HG02678 (cell line): ENCODE measurements around the gene ACIN1.

Source experiments
- ATAC-seq: cut with Tn5 transposase; IDR thresholded peaks from one replicate; pipeline ENCODE4 v1.9.1; 2021; ENCODE audit warnings: mild to moderate bottlenecking, moderate library complexity; ENCODE audit not compliant: unreplicated experiment

Gene ACIN1

DNA sequence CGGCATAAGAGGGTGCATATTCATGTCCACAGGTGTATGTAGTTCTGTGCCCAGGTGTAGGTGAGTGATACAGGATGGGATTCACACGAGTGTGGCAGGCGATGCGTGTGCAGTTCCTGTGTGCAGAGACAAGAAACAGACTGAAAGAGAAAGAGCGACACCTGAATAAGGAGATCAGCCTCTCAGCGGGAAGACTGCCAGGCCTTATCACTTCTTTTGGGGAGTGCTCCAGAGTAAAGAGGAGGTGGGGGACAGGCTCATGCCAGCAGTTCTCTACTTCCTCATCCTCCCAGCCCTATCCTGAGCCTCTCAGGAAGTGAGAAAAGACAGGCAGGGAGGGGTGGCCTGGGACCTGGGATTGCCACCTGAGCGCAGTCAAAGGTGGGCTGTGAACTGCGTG lies 50.1 kb downstream of the ACIN1 start:
- no peak for ATAC-seq

DNA sequence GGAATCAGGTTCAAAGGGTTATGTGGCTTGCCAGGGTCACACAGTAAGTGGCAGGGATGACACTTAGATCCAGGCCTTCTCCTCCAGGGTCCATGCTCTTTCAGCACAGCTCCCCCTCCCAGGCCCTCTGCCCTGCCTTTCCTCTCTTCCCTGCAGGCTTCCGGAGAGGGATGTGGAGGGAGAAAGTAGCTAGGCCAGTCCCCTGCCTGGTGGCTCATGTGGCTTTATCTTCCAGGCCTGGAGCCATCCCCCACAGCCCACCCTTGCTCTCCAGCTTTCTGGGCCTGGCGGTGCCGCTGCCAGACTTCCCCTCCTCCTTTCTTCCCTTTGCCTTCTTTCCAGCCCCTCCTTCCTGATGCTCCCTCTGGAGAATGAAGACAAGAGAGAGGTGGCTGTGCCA lies 51.2 kb downstream of the ACIN1 start:
- no peak for ATAC-seq

DNA sequence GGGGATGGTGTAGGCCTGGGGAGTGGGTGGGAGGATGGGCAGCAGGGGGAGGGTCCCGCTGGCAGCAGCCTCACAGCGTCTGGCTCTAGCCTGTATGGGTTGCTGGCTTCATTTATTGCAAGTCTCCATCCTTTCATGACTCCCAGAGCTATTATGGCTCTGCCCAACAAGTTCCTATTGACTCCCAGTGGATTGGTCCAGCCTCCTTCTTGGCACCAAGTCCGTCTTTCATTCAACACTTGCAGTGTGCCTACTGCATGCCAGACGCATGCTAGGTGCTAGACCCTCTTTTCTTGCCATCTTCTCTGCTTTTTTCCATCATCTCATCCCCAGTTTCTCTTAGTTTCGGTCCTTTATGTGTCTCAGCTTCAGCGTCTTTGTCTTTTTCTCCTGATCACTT lies 51.8 kb downstream of the ACIN1 start:
- no peak for ATAC-seq

DNA sequence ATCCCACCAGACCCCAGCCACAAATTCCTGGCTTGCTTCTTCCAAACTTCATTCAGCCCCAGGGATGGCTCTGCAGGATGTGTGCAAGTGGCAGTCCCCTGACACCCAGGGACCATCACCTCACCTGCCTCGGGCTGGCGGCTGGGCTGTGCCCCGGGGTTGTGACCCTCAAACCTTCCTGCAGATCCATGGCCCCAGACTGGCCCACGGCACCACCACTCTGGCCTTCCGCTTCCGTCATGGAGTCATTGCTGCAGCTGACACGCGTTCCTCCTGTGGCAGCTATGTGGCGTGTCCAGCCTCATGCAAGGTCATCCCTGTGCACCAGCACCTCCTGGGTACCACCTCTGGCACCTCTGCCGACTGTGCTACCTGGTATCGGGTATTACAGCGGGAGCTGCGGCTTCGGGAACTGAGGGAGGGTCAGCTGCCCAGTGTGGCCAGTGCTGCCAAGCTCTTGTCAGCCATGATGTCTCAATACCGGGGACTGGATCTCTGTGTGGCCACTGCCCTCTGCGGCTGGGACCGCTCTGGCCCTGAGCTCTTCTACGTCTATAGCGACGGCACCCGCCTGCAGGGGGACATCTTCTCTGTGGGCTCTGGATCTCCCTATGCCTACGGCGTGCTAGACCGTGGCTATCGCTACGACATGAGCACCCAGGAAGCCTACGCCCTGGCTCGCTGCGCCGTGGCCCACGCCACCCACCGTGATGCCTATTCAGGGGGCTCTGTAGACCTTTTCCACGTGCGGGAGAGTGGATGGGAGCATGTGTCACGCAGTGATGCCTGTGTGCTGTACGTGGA lies 52.6 kb downstream of the ACIN1 start, which contains the start of gene PSMB11:
Gene PSMB11 (plus strand): TSS at position 51 of the 804 bp plus-strand sequence. CDS start 14 bp downstream, at position 65.
- no peak for ATAC-seq

DNA sequence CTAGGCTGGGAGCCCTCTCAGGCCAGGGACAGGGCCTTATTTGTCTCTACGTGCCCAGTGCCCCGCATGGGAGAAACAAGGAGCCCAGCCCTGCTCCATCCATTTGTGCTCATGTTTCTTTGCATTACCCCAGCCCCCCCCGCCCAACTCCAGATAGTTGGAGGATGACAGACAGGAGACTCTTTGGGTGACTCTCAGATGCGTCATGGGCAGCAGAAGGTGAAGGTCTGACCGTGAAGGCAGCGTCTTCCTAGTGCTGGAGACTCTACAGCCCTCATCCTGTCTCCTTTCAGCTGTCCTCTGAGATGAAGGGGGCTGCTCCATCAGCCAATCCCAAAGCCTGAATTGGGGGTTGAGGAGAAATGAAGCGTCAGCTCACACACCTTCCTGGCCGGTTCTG lies 53.2 kb downstream of the ACIN1 start:
- ATAC-seq: no peak

DNA sequence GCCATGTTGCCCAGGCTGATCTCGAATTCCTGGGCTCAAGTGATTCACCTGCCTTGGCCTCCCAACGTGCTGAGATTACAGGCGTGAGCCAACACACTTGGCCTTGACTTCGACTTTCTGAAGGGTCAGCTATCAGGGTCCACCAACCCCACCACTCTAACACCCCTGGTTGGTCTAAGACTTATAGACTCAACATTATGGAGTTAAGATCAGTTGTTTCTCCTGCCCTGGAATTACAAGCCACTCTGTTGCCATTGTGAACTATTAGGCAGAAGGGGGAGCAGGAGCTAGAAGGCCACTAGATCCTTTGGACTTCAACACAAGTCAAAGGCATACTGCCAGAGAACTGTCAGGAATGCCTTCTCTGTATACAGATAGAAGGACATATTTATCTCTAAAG lies 54.8 kb downstream of the ACIN1 start:
- no peak for ATAC-seq

DNA sequence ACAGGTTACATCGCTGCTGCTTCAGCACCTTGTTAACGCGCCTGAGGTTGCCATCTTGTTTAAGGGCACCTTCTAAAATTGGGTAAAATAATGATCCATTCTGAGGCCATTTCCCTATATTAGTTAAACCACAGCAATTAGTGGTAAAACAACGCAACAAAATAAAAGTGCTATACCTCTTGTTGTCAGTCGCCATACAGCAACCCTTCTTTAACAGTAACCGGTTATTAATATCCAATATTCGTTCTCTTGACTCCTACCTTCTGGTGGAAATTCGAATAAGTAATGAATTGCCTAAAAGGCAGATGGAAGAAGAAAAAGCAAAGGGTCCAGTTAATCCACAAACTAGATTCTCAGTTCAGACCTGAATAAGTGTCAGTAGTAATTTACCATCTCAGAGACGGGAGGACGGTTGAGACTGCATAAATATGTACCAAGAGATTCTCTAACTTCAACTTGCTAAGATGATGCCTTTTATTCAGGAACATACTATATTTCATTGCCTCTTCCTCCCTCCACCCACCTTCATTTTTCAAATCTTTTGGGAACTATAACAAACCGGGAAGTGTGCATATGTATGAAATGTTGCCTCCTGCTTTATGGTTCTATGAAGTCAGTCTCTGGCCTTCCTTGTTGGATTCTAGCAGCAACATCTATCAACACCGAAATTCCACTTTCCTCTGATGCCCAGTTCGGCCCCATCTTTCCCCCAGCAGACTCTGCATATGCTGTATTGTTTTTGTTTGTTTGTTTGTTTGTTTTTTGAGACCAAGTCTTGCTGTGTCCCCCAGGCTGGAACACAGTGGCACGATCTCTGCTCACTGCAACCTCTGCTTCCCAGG lies 59.4 kb downstream of the ACIN1 start:
- ATAC-seq: no peak

DNA sequence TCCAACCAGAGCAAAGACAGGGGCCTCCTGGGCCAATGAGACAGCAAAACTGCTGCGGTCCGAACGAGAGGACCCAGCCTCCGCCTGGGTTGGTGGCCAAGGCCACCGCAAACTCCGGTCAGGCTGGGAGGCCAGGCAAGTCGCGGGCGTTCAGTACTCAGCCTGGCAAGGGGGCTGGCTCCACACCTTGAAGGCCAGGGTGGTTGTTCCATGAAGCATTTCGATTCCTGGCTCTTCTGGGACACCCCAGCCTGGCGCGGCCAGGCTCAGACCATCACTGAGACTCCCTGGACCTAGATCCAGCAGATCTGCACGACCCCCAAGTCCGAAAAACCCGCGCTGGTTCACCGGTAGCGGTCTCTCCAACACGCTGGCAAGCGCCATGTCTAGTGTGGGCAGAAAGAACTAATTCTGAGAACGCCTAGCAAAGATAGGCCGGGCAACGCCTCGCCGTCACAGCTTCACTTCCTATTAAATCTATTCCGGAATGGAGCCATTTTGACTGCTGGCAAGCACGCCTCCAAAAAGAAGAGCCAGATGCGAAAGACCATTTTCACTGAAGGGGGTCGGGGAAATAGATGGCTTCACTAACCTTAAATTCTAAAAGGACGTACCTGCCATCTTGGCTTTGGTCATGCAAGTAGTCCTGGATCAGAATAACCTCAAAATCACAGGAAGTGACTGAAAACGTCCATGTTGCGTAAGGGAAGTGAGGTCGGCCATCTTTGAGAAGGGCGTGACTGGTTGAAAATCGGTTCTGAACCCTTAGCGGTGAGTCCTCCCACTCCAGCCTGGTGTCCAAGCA lies 60.2 kb downstream of the ACIN1 start, which contains the start of gene PSMB5:
Gene PSMB5 (minus strand): TSS at position 403 of the 805 bp plus-strand sequence. CDS start 19 bp downstream, at position 384.
- ATAC-seq: peak; percentile 93

DNA sequence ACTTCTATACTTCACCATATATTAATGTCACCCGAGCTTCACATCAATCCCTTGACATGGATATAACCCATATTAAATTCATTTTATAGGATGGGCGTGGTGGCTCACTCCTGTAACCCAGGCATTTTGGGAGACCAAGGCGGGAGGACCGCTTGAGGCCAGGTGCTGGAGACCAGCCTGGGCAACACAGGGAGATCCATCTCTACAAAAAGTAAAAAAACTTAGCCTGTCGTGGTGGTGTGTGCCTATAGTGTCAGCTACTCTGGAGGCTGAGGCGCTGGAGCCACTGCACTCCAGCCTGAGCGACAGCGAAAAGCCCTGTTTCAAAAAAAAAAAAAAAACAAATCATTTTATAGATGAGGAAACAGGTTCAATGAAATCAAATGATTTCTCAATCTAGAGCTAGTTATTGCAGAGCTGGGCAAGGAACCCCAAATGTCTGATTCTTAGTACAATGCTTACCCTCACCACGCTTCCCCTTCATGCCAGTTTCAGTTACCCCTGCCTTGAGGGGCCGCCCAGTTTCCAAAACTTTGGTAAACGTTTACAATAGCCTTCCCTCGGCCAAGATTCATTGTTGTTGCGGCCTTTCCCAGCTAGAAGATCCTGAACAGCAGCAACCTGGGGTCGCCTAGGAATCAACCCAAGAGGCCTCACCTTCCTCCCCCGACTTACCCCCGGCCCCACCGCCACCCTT lies 61.0 kb downstream of the ACIN1 start:
- peak; percentile 6 for ATAC-seq

DNA sequence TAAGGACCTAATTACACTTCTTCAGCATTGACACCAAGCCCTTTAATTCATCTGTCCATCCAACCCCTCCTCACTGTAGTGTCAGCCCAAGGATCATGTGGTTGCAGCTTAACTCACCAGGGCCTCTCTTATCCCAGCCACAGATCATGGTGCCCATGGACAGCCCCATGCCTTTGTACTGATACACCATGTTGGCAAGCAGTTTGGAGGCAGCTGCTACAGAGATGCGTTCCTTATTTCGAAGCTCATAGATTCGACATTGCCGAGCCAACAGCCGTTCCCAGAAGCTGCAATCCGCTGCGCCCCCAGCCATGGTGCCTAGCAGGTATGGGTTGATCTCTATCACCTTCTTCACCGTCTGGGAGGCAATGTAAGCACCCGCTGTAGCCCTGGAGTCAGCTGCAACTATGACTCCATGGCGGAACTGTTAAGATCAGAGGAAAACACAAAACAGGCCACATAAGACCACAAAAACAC lies 61.6 kb downstream of the ACIN1 start:
- ATAC-seq: no peak

DNA sequence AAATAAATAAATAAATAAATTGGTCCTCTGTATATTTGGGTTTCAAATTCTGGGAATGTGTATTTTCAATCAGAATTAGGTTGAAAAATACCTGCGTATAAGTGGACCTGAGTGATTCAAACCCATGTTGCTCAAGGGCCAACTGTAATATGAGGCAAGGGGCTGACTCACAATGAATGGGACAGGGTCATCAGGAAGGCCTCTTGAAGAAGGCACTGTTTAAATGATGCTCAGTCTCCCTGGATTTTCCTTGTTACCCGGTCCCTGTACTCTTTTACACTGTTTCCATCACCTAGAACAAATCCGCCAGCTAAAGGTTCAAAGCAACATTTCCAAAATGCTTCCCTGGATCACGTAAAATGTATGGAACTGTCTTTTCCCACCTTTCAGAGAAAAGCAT lies 64.0 kb downstream of the ACIN1 start:
- ATAC-seq: no peak

DNA sequence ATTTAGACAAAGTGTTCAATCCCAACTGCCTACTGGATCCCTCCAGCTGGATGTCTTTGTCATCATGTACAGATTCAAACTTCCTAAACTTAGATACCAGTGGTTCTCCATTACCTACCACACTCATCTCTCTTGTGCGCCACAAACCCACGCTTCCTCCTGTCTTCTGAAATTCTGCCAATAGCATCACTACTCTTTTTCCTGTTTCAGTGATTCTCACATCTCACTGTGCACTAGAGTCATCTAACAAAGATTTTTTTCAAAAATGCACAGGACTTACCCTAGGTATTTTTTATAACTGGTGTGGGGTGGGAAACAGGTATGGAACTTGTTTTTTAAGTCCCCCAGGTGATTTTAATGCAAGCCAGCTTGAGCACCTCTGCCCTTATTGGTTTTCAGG lies 66.1 kb downstream of the ACIN1 start:
- no peak for ATAC-seq

DNA sequence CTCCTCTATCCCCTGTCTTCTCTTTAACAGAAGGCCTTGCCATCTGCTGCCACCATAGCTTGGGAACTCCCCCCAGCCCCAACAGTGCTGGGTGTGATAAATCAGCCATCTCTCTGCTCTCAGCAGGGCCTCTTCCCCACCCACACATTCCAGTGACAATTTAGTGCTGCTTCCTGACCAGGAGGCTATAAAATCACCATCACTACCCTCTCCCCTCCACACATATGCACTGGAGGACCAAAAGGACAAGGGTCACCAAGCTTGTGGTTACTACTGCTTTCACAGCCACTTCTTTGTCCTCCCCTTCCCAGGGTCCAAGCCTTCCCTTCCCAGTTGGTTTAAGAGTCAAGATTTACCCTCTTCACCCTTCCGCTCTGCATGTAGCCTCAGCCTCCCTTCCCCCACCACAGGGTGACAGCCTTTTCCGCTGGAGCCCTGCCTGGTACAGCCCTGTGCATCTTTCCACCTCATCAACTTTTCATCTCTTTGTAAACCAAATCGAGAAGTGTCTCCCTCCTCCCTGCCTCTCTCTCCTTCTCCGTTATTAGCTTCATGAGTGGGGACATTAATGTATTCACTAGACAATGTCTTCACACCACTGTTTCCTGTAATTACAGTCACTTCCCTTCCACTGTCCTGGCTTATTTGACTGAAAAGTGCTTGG lies 69.7 kb downstream of the ACIN1 start:
- ATAC-seq: no peak

DNA sequence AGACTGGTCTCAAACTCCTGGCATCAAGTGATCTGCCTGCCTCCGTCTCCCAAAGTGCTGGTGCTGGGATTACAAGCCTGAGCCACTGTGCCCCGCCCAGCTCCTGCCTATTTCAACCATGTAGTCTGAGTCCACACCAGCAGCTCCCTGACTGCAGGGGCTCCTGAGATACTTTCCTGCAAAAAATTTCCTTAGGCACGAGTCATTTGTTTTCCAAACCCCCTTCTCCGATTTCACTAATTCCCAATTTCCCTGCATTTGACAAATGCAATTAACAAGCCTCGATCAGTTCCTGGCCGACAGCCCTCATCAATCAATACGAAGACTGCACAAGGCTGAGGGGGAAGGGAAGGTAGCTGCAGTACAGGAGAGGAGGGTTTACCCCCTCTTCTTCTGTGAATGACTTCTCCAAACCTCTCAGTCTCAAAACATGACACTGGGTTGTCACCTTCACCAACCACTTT lies 70.3 kb downstream of the ACIN1 start:
- no peak for ATAC-seq

DNA sequence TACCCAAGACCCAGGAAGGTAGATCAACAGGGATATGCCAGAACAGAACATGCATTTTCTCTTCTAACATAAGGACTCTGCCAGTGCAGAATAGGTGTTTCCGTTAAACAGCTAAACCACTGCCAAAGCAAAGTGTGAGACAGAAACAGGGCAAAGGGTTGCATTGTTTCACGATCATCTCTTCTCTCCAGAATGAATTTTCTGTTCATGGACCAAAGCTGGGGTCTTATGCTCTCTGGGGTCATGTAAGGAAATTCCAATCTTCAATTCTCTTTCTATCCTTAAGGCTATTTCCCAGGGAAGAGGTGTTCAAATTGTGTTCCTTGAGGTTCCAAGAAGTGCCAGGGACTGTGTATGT lies 71.2 kb downstream of the ACIN1 start:
- ATAC-seq: no peak

DNA sequence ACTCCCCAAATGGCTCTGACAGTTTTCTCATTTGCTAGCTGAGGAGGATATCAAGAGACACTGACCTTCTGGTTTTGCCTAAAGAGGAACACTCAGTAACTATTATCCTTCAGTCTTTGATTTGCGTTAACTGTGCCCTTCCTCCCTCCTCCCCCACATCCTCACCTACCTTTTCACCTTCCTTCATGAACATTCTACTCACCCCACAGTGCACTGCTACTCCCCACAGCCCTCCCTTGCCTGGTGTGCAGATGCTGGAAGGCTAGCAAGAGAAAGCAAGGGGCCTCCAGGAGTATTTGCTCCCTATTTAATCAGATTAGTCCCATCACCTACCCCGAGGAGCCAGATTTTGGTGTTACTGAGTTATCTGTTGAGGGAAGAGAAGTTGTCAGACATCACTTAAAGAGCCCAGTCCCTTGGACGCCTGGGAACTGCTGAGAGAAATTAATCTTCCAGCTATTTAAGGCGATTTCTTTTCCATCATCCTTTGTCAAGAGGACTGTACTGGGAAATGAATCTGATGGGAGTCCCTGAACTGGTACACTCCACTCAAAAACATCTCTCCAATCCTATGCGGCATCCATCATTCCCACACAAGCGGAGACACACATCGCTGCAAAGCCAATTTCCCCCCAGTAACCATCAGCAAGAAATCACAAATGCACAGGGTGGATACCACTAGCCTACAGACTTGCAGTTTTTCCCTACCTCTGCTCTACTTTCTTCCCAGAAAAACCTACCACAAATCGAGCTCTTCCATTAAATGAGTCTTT lies 71.7 kb downstream of the ACIN1 start:
- no peak for ATAC-seq

DNA sequence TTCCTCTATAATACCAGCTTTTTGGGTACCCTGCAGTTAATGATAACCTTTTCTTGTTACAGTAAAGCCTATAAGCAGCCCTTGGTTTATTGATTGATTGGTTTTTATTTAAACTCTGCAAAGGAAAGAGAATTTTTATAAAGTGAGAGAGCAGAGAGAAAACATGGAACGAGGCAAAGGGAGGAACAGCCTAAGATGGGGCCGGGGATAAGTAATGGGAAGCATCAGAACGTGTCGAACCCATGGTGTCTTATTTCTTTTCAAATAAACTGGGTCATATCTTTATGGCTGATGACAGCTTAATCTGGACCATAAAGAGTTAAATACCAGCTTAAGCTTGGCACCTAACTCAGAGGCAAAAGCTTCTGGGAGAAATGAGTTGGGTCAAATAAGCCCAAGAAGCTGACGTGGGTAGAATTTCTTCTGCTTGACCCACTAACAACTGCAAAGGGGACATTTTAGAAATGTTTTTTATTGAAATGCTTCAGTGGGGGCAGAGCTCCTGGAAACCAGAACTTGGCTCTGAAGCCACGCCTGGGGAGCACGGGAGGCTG lies 73.0 kb downstream of the ACIN1 start:
- no peak for ATAC-seq

DNA sequence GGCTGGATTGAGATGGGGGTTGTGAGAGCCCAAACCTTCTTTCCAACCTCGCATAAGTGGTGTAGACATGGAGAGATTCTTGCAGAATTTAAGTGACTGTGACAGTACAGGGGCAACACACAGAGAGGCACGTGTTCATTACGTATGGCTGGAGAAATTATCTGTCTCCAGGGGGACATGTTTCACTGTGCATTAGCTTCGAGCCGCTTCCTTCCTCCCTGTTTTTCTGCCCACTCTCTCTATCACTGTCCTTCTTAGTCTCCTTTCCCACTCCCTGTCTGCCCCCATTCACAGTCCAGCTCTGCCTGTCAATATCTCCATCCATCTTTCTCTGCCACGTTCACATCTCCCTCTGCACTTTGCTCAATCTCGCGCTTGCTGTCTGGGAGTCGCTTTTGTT lies 73.5 kb downstream of the ACIN1 start:
- ATAC-seq: no peak
